ENCODE results near the gene NDUFB6.
"Not testable (repeated sequence)": the region's sequence is repeated elsewhere in the genome, so short reads cannot be mapped to it uniquely, and the experiment has no call there.

GRCh38 chr9:32599021-32599420 is 26.1 kb upstream of the NDUFB6 start:
- TF ChIP-seq CTCF (IDR thresholded peaks at IDR 0.05 in 4 of 5, conservative IDR thresholded peaks at IDR 0.05 in 1 of 5); POLR2A (IDR thresholded peaks at IDR 0.05): not testable (repeated sequence)

Data from gastrocnemius medialis (tissue), 4 donors.